Measurements from ENCODE around the gene MASP1.

- no peak for TF ChIP-seq EZH2phosphoT487 (IDR thresholded peaks at IDR 0.05; ENCODE audit: borderline replicate concordance, low read depth, low read length)
- TF ChIP-seq CTCF (conservative IDR thresholded peaks at IDR 0.05; ENCODE audit: low read length): no peak
Observed at GRCh38 chr3:187185759-187186158, 105.8 kb downstream of the MASP1 start.

Data from OCI-LY7 (cell line).